GM10248 (cell line): ENCODE data around the gene INS.

ENCODE experiments used
- CTCF ChIA-PET: fragments of 300-600 bp; sonication (Branson Sonifier 250); formaldehyde crosslinking; extraction: SDS; loops from one replicate; lab custom pipeline; 2021; ENCODE audit warnings: antibody characterized with exemption; lab: Yijun Ruan, JAX
- POLR2A ChIA-PET: fragments of 350-650 bp; sonication (Branson Sonifier 250); formaldehyde crosslinking; extraction: SDS; loops from one replicate; lab custom pipeline; 2020; ENCODE audit warnings: antibody characterized with exemption; lab: Yijun Ruan, JAX
- DNase-seq: peaks from one replicate; pipeline ENCODE4 v3.0.0; 2012; ENCODE audit errors: extremely low spot score
- CTCF ChIP-seq: IDR thresholded peaks from 2 replicates; pipeline ENCODE4 v1.5.1; 2012; ENCODE audit warnings: mild to moderate bottlenecking, low read depth; ENCODE audit errors: extremely low read depth, missing control alignments, control extremely low read depth

Gene INS

GRCh38 chr11:2166091-2166851 lies 5.3 kb upstream of the INS start:
- ChIA-PET POLR2A (no interaction called here), CTCF (interaction anchor here (1.1 to 2.1 kb wide), 2 partner anchors 10 to 15 kb away, joined by 5 to 9 read pairs; no protein-coding TSS in a partner anchor)
- DNase-seq = peak; percentile 61
- TF ChIP-seq CTCF = peak; percentile 41

GRCh38 chr11:2165571-2165970 lies 4.6 kb upstream of the INS start:
- TF ChIP-seq CTCF = no peak
- CTCF ChIA-PET = interaction anchor here (1.1 kb wide), 1 partner anchor 14 kb away, joined by 5 read pairs; no protein-coding TSS in a partner anchor
- POLR2A ChIA-PET = no interaction called here
- no peak for DNase-seq

GRCh38 chr11:2164861-2165555 lies 4.0 kb upstream of the INS start:
- ChIA-PET POLR2A (no interaction called here), CTCF (interaction anchor here (1.1 to 3.3 kb wide), 3 partner anchors 9 to 14 kb away, joined by 3 to 20 read pairs (median 5); no protein-coding TSS in a partner anchor)
- TF ChIP-seq CTCF = no peak
- DNase-seq = no peak

GRCh38 chr11:2164081-2164480 lies 3.1 kb upstream of the INS start:
- DNase-seq = no peak
- CTCF ChIA-PET = interaction anchor here (1.1 to 3.3 kb wide), 3 partner anchors 10 to 470 kb away, joined by 3 to 20 read pairs (median 4); no protein-coding TSS in a partner anchor
- TF ChIP-seq CTCF = no peak
- POLR2A ChIA-PET = no interaction called here

GRCh38 chr11:2163428-2163978 lies 2.5 kb upstream of the INS start:
- POLR2A ChIA-PET = no interaction called here
- TF ChIP-seq CTCF = no peak
- CTCF ChIA-PET = interaction anchor here (1.1 to 3.3 kb wide), 3 partner anchors 11 to 470 kb away, joined by 3 to 20 read pairs (median 4); no protein-coding TSS in a partner anchor
- no peak for DNase-seq

- POLR2A ChIA-PET = no interaction called here
- TF ChIP-seq CTCF = no peak
- CTCF ChIA-PET = interaction anchor here (1.3 to 17.4 kb wide), 5 partner anchors 9 to 467 kb away, joined by 4 to 561 read pairs (median 21); no protein-coding TSS in a partner anchor
- DNase-seq = no peak
These were observed 1.2 kb downstream of the INS start for GRCh38 chr11:2159536-2160413.
